Smooth muscle cell (in vitro differentiated cells): ENCODE data around the gene NTHL1. TPM values are rescaled to one million over a fixed set of nuclear protein-coding genes. Genes with fewer than 3 reads are reported as not detected.

Source experiments
- DNase-seq: peaks from one replicate; lab custom pipeline; 2025; ENCODE audit not compliant: unreplicated experiment; lab: John Stamatoyannopoulos, UW
- H2AFZ ChIP-seq: fragments of 200-600 bp; sonication (generic); 2 replicates; pipeline ENCODE4 v1.6.0; 2016; ENCODE audit warnings: antibody characterized with exemption, low read depth, mild to moderate bottlenecking
- H3F3A ChIP-seq: fragments of 200-600 bp; sonication (generic); 2 replicates; pipeline ENCODE4 v1.6.0; 2017; ENCODE audit warnings: antibody characterized with exemption, low read depth
- H3K27ac ChIP-seq: fragments of 200-600 bp; sonication (generic); 2 replicates; pipeline ENCODE4 v1.5.1; 2016; ENCODE audit warnings: low read depth, mild to moderate bottlenecking
- H3K27me3 ChIP-seq: fragments of 200-600 bp; sonication (generic); 2 replicates; pipeline ENCODE4 v1.6.1; 2016; ENCODE audit warnings: low read depth, mild to moderate bottlenecking
- H3K36me3 ChIP-seq: fragments of 200-600 bp; sonication (generic); 2 replicates; pipeline ENCODE4 v1.5.1; 2016; ENCODE audit warnings: low read depth
- H3K4me1 ChIP-seq: fragments of 200-600 bp; sonication (generic); 2 replicates; pipeline ENCODE4 v1.5.1; 2016; ENCODE audit warnings: low read depth
- H3K4me2 ChIP-seq: fragments of 200-600 bp; sonication (generic); 2 replicates; pipeline ENCODE4 v1.6.0; 2016; ENCODE audit warnings: mild to moderate bottlenecking
- H3K4me3 ChIP-seq: fragments of 200-600 bp; sonication (generic); 2 replicates; pipeline ENCODE4 v1.5.1; 2016; ENCODE audit warnings: mild to moderate bottlenecking
- H3K79me2 ChIP-seq: fragments of 200-600 bp; sonication (generic); 2 replicates; pipeline ENCODE4 v1.6.0; 2016; ENCODE audit warnings: low read depth, mild to moderate bottlenecking
- H3K9ac ChIP-seq: fragments of 200-600 bp; sonication (generic); 2 replicates; pipeline ENCODE4 v1.6.0; 2016; ENCODE audit warnings: low read depth
- H3K9me3 ChIP-seq: fragments of 200-600 bp; sonication (generic); replicated peaks from 2 replicates; pipeline ENCODE4 v1.5.1; 2016; ENCODE audit warnings: low read depth
- H4K20me1 ChIP-seq: fragments of 200-600 bp; sonication (generic); 2 replicates; pipeline ENCODE4 v1.6.0; 2016; ENCODE audit warnings: low read depth
- CTCF ChIP-seq: fragments of 200-600 bp; sonication (generic); IDR thresholded peaks from 2 replicates; pipeline ENCODE4 v1.5.1; 2017; ENCODE audit warnings: borderline replicate concordance, mild to moderate bottlenecking, antibody characterized with exemption; ENCODE audit not compliant: insufficient read depth, poor library complexity, severe bottlenecking
- WGBS: methylation state at CpG from one replicate; pipeline ENCODE4 v1.1.7; 2016; ENCODE audit warnings: low lambda C conversion rate; 5-methylcytosine and 5-hydroxymethylcytosine counted together
- polyA plus RNA-seq: library from polyadenylated mRNA; unstranded; fragments of >200 nt; fragmentation: Nextera tagmentation; extraction: Ambion mirVana; gene quantifications from 2 replicates; pipeline ENCODE4 v1.2.1, GENCODE V29; 2016
- total RNA-seq: library from RNA; depleted of rRNA; stranded (reverse); fragments of >200 nt; gene quantifications from 2 replicates; pipeline ENCODE4 v1.2.3, GENCODE V29; 2014

NTHL1 gene
- total and polyA plus RNA-seq, 2 experiments from 2014 or later, result 23.8 to 39.3 TPM

- DNase-seq, result no peak
- Histone ChIP-seq H3K4me3 (no peak overlapping the region), H3K4me2 (peak overlapping the region; percentile 40), H3K9ac (no peak overlapping the region), H4K20me1 (no peaks in the 10 kb centered on the region), H3K27ac (peak overlapping the region; percentile 73), H3K9me3 (no peaks in the 10 kb centered on the region), H3K4me1 (peaks cover 21% of the 10 kb centered on the region), H3K27me3 (no peaks in the 10 kb centered on the region), H3K36me3 (no peaks in the 10 kb centered on the region), H2AFZ (no peak overlapping the region), H3F3A (no peaks in the 10 kb centered on the region), H3K79me2 (no peaks in the 10 kb centered on the region)
- 74% methylated on average over 29 of the region's 29 CpGs for WGBS
- TF ChIP-seq CTCF, result no peak
Measured at GRCh38 chr16:2037647-2038381, 9.8 kb downstream of the NTHL1 start.

GRCh38 chr16:2037115-2037514 is 10.5 kb downstream of the NTHL1 start:
- H2AFZ ChIP-seq, result no peak overlapping the region
- H4K20me1 ChIP-seq, result no peaks in the 10 kb centered on the region
- H3K27ac ChIP-seq, result no peak overlapping the region
- no peaks in the 10 kb centered on the region for H3K79me2 ChIP-seq
- H3K9me3 ChIP-seq, result no peaks in the 10 kb centered on the region
- H3K4me1 ChIP-seq, result peaks cover 21% of the 10 kb centered on the region
- H3F3A ChIP-seq, result no peaks in the 10 kb centered on the region
- H3K4me2 ChIP-seq, result no peak overlapping the region
- no peak overlapping the region for H3K9ac ChIP-seq
- H3K36me3 ChIP-seq, result no peaks in the 10 kb centered on the region
- no peak for TF ChIP-seq CTCF
- no peak overlapping the region for H3K4me3 ChIP-seq
- H3K27me3 ChIP-seq, result no peaks in the 10 kb centered on the region
- 95% methylated on average over 15 of the region's 15 CpGs for WGBS
- no peak for DNase-seq

GRCh38 chr16:2036200-2036966 is 11.3 kb downstream of the NTHL1 start:
- Histone ChIP-seq H3K9me3 (no peaks in the 10 kb centered on the region), H3K4me2 (peak overlapping the region; percentile 73), H3F3A (no peaks in the 10 kb centered on the region), H3K4me1 (peaks cover 21% of the 10 kb centered on the region), H3K9ac (peak overlapping the region; percentile 77), H2AFZ (no peak overlapping the region), H4K20me1 (no peaks in the 10 kb centered on the region), H3K27ac (peak overlapping the region; percentile 94), H3K79me2 (no peaks in the 10 kb centered on the region), H3K4me3 (peak overlapping the region; percentile 2), H3K36me3 (no peaks in the 10 kb centered on the region), H3K27me3 (no peaks in the 10 kb centered on the region)
- DNase-seq, result no peak
- TF ChIP-seq CTCF, result no peak
- WGBS, result 95% methylated on average over 41 of the region's 47 CpGs
